Neural cell (in vitro differentiated cells): ENCODE data around the gene TAOK1. TPM values are rescaled to one million over a fixed set of nuclear protein-coding genes. Genes with fewer than 3 reads are reported as not detected.

ENCODE experiments used
- H2AFZ ChIP-seq: fragments of 200-600, 300-800 bp; sonication (generic), shearing (Covaris generic); 2 replicates; pipeline ENCODE4 v1.6.0; 2014; ENCODE audit warnings: low read depth, mild to moderate bottlenecking, antibody characterized with exemption, low read length, moderate library complexity
- H3F3A ChIP-seq: fragments of 200-600 bp; shearing (Covaris generic); 2 replicates; pipeline ENCODE4 v1.6.1; 2016; ENCODE audit warnings: mild to moderate bottlenecking, moderate library complexity, mixed read lengths, antibody characterized with exemption, low read length; ENCODE audit not compliant: insufficient read depth, poor library complexity, severe bottlenecking
- H3K27ac ChIP-seq: fragments of 200-600, 300-800 bp; sonication (generic), shearing (Covaris generic); 2 replicates; pipeline ENCODE4 v1.5.1; 2014; ENCODE audit warnings: mild to moderate bottlenecking, low read length, moderate library complexity
- H3K27me3 ChIP-seq: fragments of 300-800, 200-600 bp; sonication (generic), shearing (Covaris generic); 2 replicates; pipeline ENCODE4 v1.6.0; 2014; ENCODE audit warnings: mild to moderate bottlenecking, low read depth, low read length, moderate library complexity; ENCODE audit not compliant: insufficient read depth
- H3K36me3 ChIP-seq: fragments of 300-800, 200-600 bp; sonication (generic), shearing (Covaris generic); 2 replicates; pipeline ENCODE4 v1.5.1; 2014; ENCODE audit warnings: mild to moderate bottlenecking, antibody characterized with exemption, low read length, moderate library complexity; ENCODE audit not compliant: insufficient read depth
- H3K4me2 ChIP-seq: fragments of 300-800, 200-600 bp; sonication (generic), shearing (Covaris generic); 2 replicates; pipeline ENCODE4 v1.6.0; 2014; ENCODE audit warnings: mild to moderate bottlenecking, low read length
- H3K4me3 ChIP-seq: fragments of 300-800, 200-600 bp; sonication (generic), shearing (Covaris generic); 2 replicates; pipeline ENCODE4 v1.5.1; 2014; ENCODE audit warnings: mild to moderate bottlenecking, low read length, moderate library complexity
- H3K79me2 ChIP-seq: fragments of 200-600 bp; shearing (Covaris generic); replicated peaks from 2 replicates; pipeline ENCODE4 v1.6.0; 2014; ENCODE audit warnings: mild to moderate bottlenecking, low read length, moderate library complexity; ENCODE audit not compliant: insufficient read depth
- H3K9ac ChIP-seq: fragments of 300-800, 200-600 bp; sonication (generic), shearing (Covaris generic); 2 replicates; pipeline ENCODE4 v1.6.1; 2016; ENCODE audit warnings: mild to moderate bottlenecking, low read length, mixed read lengths
- H3K9me2 ChIP-seq: fragments of 200-600 bp; shearing (Covaris generic); 2 replicates; pipeline ENCODE4 v1.6.1; 2016; ENCODE audit warnings: mild to moderate bottlenecking, low read length, mixed read lengths; ENCODE audit not compliant: insufficient read depth
- H3K9me3 ChIP-seq: fragments of 200-600, 300-800 bp; sonication (generic), shearing (Covaris generic); 2 replicates; pipeline ENCODE4 v1.6.1; 2016; ENCODE audit warnings: mild to moderate bottlenecking, mixed run types, low read length, moderate library complexity, mixed read lengths
- H4K20me1 ChIP-seq: fragments of 200-600 bp; shearing (Covaris generic); 2 replicates; pipeline ENCODE4 v1.6.1; 2016; ENCODE audit warnings: mild to moderate bottlenecking, mixed run types; ENCODE audit not compliant: insufficient read depth
- EP300 ChIP-seq: fragments of 450-650 bp; conservative IDR thresholded peaks from 2 replicates; pipeline ENCODE4 v1.6.1; 2014; ENCODE audit warnings: antibody characterized with exemption, mild to moderate bottlenecking, moderate library complexity; ENCODE audit not compliant: poor library complexity, severe bottlenecking
- EZH2 ChIP-seq: fragments of 200-600, 300-800 bp; shearing (Covaris generic), sonication (generic); IDR thresholded peaks from 2 replicates; pipeline ENCODE4 v1.6.1; 2014; ENCODE audit warnings: antibody characterized with exemption, low read length, borderline replicate concordance, mild to moderate bottlenecking; ENCODE audit not compliant: insufficient read depth, poor library complexity, severe bottlenecking
- MXI1 ChIP-seq: fragments of 450-650 bp; conservative IDR thresholded peaks from 2 replicates; pipeline ENCODE4 v1.6.1; 2014; ENCODE audit warnings: antibody characterized with exemption, mild to moderate bottlenecking; ENCODE audit not compliant: poor library complexity, severe bottlenecking
- POLR2AphosphoS5 ChIP-seq: IDR thresholded peaks from 2 replicates; pipeline ENCODE4 v1.6.1; 2012
- RAD21 ChIP-seq: fragments of 450-650 bp; conservative IDR thresholded peaks from 2 replicates; pipeline ENCODE4 v1.6.1; 2014; ENCODE audit warnings: antibody characterized with exemption, mild to moderate bottlenecking, moderate library complexity
- SMC3 ChIP-seq: fragments of 450-650 bp; conservative IDR thresholded peaks from 2 replicates; pipeline ENCODE4 v1.6.1; 2014; ENCODE audit warnings: antibody characterized with exemption, mild to moderate bottlenecking, moderate library complexity; ENCODE audit not compliant: poor library complexity
- TAF1 ChIP-seq: IDR thresholded peaks from 2 replicates; pipeline ENCODE4 v1.6.1; 2012; ENCODE audit warnings: low read depth
- polyA plus RNA-seq: library from polyadenylated mRNA; depleted of rRNA; stranded (reverse); fragments of >200 nt; gene quantifications from 2 replicates; pipeline ENCODE4 v1.2.3, GENCODE V29; 2014
- TF ChIP-seq, protein P1 (sequence below): fragments of 450-650 bp; IDR thresholded peaks from 2 replicates; pipeline ENCODE4 v1.5.1; 2014; ENCODE audit warnings: antibody characterized with exemption, mild to moderate bottlenecking, moderate library complexity; ENCODE audit not compliant: poor library complexity, severe bottlenecking
- TF ChIP-seq, protein P2 (sequence below): IDR thresholded peaks from 2 replicates; pipeline ENCODE4 v1.6.1; 2012; ENCODE audit warnings: borderline replicate concordance

TAOK1 gene
- polyA plus RNA-seq, 1 donor from 2014 or later = 53.2 TPM

GRCh38 chr17:29409963-29410362, 19.8 kb downstream of the TAOK1 start:
- H4K20me1 ChIP-seq = peaks cover 6% of the 10 kb centered on the region
- H3K27ac ChIP-seq = no peak overlapping the region
- TF ChIP-seq, protein P1, sequence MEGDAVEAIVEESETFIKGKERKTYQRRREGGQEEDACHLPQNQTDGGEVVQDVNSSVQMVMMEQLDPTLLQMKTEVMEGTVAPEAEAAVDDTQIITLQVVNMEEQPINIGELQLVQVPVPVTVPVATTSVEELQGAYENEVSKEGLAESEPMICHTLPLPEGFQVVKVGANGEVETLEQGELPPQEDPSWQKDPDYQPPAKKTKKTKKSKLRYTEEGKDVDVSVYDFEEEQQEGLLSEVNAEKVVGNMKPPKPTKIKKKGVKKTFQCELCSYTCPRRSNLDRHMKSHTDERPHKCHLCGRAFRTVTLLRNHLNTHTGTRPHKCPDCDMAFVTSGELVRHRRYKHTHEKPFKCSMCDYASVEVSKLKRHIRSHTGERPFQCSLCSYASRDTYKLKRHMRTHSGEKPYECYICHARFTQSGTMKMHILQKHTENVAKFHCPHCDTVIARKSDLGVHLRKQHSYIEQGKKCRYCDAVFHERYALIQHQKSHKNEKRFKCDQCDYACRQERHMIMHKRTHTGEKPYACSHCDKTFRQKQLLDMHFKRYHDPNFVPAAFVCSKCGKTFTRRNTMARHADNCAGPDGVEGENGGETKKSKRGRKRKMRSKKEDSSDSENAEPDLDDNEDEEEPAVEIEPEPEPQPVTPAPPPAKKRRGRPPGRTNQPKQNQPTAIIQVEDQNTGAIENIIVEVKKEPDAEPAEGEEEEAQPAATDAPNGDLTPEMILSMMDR = no peak
- TF ChIP-seq EZH2 = no peak
- TF ChIP-seq SMC3 = no peak
- TF ChIP-seq MXI1 = no peak
- no peak for TF ChIP-seq RAD21
- no peak for TF ChIP-seq TAF1
- TF ChIP-seq, protein P2, sequence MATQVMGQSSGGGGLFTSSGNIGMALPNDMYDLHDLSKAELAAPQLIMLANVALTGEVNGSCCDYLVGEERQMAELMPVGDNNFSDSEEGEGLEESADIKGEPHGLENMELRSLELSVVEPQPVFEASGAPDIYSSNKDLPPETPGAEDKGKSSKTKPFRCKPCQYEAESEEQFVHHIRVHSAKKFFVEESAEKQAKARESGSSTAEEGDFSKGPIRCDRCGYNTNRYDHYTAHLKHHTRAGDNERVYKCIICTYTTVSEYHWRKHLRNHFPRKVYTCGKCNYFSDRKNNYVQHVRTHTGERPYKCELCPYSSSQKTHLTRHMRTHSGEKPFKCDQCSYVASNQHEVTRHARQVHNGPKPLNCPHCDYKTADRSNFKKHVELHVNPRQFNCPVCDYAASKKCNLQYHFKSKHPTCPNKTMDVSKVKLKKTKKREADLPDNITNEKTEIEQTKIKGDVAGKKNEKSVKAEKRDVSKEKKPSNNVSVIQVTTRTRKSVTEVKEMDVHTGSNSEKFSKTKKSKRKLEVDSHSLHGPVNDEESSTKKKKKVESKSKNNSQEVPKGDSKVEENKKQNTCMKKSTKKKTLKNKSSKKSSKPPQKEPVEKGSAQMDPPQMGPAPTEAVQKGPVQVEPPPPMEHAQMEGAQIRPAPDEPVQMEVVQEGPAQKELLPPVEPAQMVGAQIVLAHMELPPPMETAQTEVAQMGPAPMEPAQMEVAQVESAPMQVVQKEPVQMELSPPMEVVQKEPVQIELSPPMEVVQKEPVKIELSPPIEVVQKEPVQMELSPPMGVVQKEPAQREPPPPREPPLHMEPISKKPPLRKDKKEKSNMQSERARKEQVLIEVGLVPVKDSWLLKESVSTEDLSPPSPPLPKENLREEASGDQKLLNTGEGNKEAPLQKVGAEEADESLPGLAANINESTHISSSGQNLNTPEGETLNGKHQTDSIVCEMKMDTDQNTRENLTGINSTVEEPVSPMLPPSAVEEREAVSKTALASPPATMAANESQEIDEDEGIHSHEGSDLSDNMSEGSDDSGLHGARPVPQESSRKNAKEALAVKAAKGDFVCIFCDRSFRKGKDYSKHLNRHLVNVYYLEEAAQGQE = no peak
- no peak for TF ChIP-seq POLR2AphosphoS5
- TF ChIP-seq EP300 = no peak
- peaks cover 77% of the 10 kb centered on the region for H3K79me2 ChIP-seq
- no peaks in the 10 kb centered on the region for H3K27me3 ChIP-seq
- H3K9me3 ChIP-seq = no peaks in the 10 kb centered on the region
- no peaks in the 10 kb centered on the region for H3K36me3 ChIP-seq
- H3K9ac ChIP-seq = no peak overlapping the region
- H3K4me2 ChIP-seq = no peak overlapping the region
- H3K4me3 ChIP-seq = no peak overlapping the region
- no peak overlapping the region for H2AFZ ChIP-seq
- H3K9me2 ChIP-seq = no peaks in the 10 kb centered on the region
- H3F3A ChIP-seq = no peaks in the 10 kb centered on the region

DNA sequence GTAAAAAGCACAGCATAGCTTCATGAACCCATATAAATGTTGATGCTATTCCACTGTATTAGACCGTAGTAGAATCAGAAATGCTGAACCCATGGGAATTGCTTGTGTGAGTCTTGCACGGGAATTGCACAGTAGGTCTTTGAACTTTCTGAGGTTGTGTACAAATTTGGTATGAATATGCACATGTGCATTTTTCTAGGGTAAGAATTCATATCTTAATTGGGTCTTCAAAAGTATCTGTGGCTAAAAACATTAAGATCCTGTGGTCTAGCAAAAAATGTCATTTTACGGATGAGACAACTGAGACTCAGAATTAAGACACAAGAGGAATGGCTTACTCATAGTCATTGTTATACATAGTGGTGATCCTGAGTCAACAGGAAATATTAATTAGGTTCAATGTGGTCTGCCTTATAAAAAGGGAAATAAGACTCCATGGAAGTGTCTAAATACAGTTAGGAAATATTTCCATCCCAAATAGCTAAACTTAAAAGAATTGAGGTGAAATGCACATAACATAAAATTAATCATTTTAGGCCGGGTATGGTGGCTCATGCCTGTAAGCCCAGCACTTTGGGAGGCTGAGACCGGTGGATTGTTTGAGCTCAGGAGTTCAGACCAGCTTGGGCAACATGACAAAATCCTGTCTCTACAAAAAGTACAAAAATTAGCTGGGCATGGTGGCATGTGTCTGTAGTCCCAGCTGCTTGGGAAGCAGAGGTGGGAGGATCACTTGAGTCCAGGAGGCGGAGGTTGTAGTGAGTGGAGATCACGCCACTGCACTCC, 22.8 kb downstream of the TAOK1 start:
- Histone ChIP-seq H3K4me2 (no peak overlapping the region), H3K36me3 (no peaks in the 10 kb centered on the region), H3F3A (no peaks in the 10 kb centered on the region), H3K9me2 (no peaks in the 10 kb centered on the region), H4K20me1 (peaks cover 14% of the 10 kb centered on the region), H3K9me3 (no peaks in the 10 kb centered on the region), H2AFZ (no peak overlapping the region), H3K4me3 (no peak overlapping the region), H3K27ac (no peak overlapping the region), H3K79me2 (peaks cover 84% of the 10 kb centered on the region), H3K9ac (no peak overlapping the region), H3K27me3 (no peaks in the 10 kb centered on the region)
- TF ChIP-seq POLR2AphosphoS5 (no peak), EP300 (no peak), TAF1 (no peak)
- TF ChIP-seq, protein P2 = no peak
